SK-N-SH (cell line): ENCODE results near the gene USP26. TPM values are rescaled to one million over a fixed set of nuclear protein-coding genes. Genes with fewer than 3 reads are reported as not detected.

Source experiments
- CTCF ChIA-PET: fragments of 300-600, 350-600 bp; formaldehyde crosslinking; extraction: SDS; loops from one replicate; lab custom pipeline; 2021; lab: Yijun Ruan, JAX
- POLR2A ChIA-PET: fragments of 350-600 bp; sonication (Branson Sonifier 250); formaldehyde crosslinking; extraction: SDS; loops from one replicate; lab custom pipeline; 2020; ENCODE audit warnings: antibody characterized with exemption, inconsistent platforms; lab: Yijun Ruan, JAX
- DNase-seq: peaks from one replicate; pipeline ENCODE4 v3.0.0; 2012
- H2AFZ ChIP-seq: fragments of 200-600 bp; sonication (generic); 2 replicates; pipeline ENCODE4 v1.8.1; 2016; ENCODE audit warnings: antibody characterized with exemption, mild to moderate bottlenecking, low read depth
- H3F3A ChIP-seq: fragments of 200-600 bp; sonication (generic); replicated peaks from 2 replicates; pipeline ENCODE3; 2016; ENCODE audit warnings: antibody characterized with exemption, mild to moderate bottlenecking; ENCODE audit not compliant: insufficient read depth
- H3K27ac ChIP-seq, 2 experiments: fragments of 200-500 bp in 1 of 2; fragments of 200-600 bp in 1 of 2; sonication (Bioruptor generic) in 1 of 2; sonication (generic), shearing (Covaris generic) in 1 of 2; 2 replicates each; pipeline versions ENCODE4 v1.5.1 to v1.6.1; 2014 to 2016; ENCODE audit warnings: low read depth in 2 of 2, inconsistent platforms in 1 of 2, low read length in 1 of 2, mild to moderate bottlenecking in 1 of 2, mixed read lengths in 1 of 2
- H3K27me3 ChIP-seq: fragments of 200-600 bp; sonication (generic), shearing (Covaris generic); 2 replicates; pipeline ENCODE4 v1.6.1; 2016; ENCODE audit warnings: mixed run types; ENCODE audit not compliant: insufficient read depth
- H3K36me3 ChIP-seq, 2 experiments: fragments of 200-500 bp in 1 of 2; fragments of 200-600 bp in 1 of 2; sonication (Bioruptor generic) in 1 of 2; sonication (generic) in 1 of 2; replicated peaks in 1 of 2; 2 replicates each; pipeline versions ENCODE3 to v1.5.1; 2014 to 2016; ENCODE audit warnings: low read length in 1 of 2, mild to moderate bottlenecking in 1 of 2; ENCODE audit not compliant: insufficient read depth in 2 of 2, control insufficient read depth in 1 of 2
- H3K4me1 ChIP-seq, 2 experiments: fragments of 200-500 bp in 1 of 2; fragments of 200-600 bp in 1 of 2; sonication (Bioruptor generic) in 1 of 2; sonication (generic), shearing (Covaris generic) in 1 of 2; 2 replicates each; pipeline versions ENCODE4 v1.5.1 to v1.6.1; 2014 to 2016; ENCODE audit warnings: low read depth in 1 of 2, low read length in 1 of 2, mixed run types in 1 of 2; ENCODE audit not compliant: insufficient read depth in 2 of 2, control insufficient read depth in 1 of 2
- H3K4me2 ChIP-seq: fragments of 200-600 bp; sonication (generic), shearing (Covaris generic); 2 replicates; pipeline ENCODE4 v1.6.1; 2017; ENCODE audit warnings: mixed run types
- H3K4me3 ChIP-seq, 2 experiments: fragments of 200-500 bp in 1 of 2; fragments of 200-600 bp in 1 of 2; sonication (Bioruptor generic) in 1 of 2; sonication (generic), shearing (Covaris generic) in 1 of 2; 2 replicates each; pipeline versions ENCODE4 v1.5.1 to v1.8.1; 2014 to 2016; ENCODE audit warnings: low read depth in 2 of 2, inconsistent platforms in 1 of 2, low read length in 1 of 2, mild to moderate bottlenecking in 1 of 2, mixed read lengths in 1 of 2, moderate library complexity in 1 of 2
- H3K79me2 ChIP-seq: fragments of 200-600 bp; sonication (generic); 2 replicates; pipeline ENCODE4 v1.8.1; 2017; ENCODE audit warnings: mild to moderate bottlenecking; ENCODE audit not compliant: insufficient read depth
- H3K9ac ChIP-seq: fragments of 200-600 bp; sonication (generic); 2 replicates; pipeline ENCODE4 v1.6.1; 2017; ENCODE audit warnings: mixed run types
- H3K9me2 ChIP-seq: fragments of 200-600 bp; sonication (generic); 2 replicates; pipeline ENCODE4 v1.6.1; 2017; ENCODE audit warnings: mixed run types
- H3K9me3 ChIP-seq: fragments of 200-600 bp; sonication (generic); 2 replicates; pipeline ENCODE4 v1.6.1; 2017; ENCODE audit warnings: mixed run types, mild to moderate bottlenecking, moderate library complexity
- H4K20me1 ChIP-seq: fragments of 200-600 bp; sonication (generic); 2 replicates; pipeline ENCODE4 v1.6.1; 2017; ENCODE audit warnings: mild to moderate bottlenecking, mixed run types; ENCODE audit not compliant: insufficient read depth
- CHD2 ChIP-seq: fragments of 150-350 bp; IDR thresholded peaks from 2 replicates; pipeline ENCODE4 v1.6.1; 2018; ENCODE audit warnings: low read length; ENCODE audit not compliant: partially characterized antibody
- ELF1 ChIP-seq: IDR thresholded peaks from 2 replicates; pipeline ENCODE4 v1.4.0; 2012
- EP300 ChIP-seq, 2 experiments: IDR thresholded peaks; 2 replicates each; pipeline versions ENCODE4 v1.4.0 to v1.6.1; 2012; ENCODE audit warnings: borderline replicate concordance in 1 of 2, low read depth in 1 of 2, low read length in 1 of 2
- EZH2phosphoT487 ChIP-seq: fragments of 200-600 bp; sonication (generic); IDR thresholded peaks from 2 replicates; pipeline ENCODE4 v1.6.1; 2017; ENCODE audit warnings: low read depth, mixed run types, mild to moderate bottlenecking, antibody characterized with exemption, moderate library complexity, borderline replicate concordance
- FOSL2 ChIP-seq: IDR thresholded peaks from 2 replicates; pipeline ENCODE4 v1.4.0; 2012; ENCODE audit warnings: low read depth, mild to moderate bottlenecking, moderate library complexity, borderline replicate concordance
- FOXM1 ChIP-seq: IDR thresholded peaks from 2 replicates; pipeline ENCODE4 v1.4.0; 2012; ENCODE audit warnings: low read depth, mild to moderate bottlenecking
- GABPA ChIP-seq: IDR thresholded peaks from 2 replicates; pipeline ENCODE4 v1.4.0; 2012; ENCODE audit warnings: low read depth, mild to moderate bottlenecking
- JUND ChIP-seq: IDR thresholded peaks from 2 replicates; pipeline ENCODE4 v1.4.0; 2012
- NFIC ChIP-seq: IDR thresholded peaks from 2 replicates; pipeline ENCODE4 v1.4.0; 2012; ENCODE audit warnings: borderline replicate concordance
- NRF1 ChIP-seq: IDR thresholded peaks from 2 replicates; pipeline ENCODE4 v1.6.1; 2012; ENCODE audit warnings: low read depth, mild to moderate bottlenecking, low read length
- RAD21 ChIP-seq: IDR thresholded peaks from 2 replicates; pipeline ENCODE4 v1.6.1; 2012; ENCODE audit warnings: mild to moderate bottlenecking, low read length
- SIN3A ChIP-seq: IDR thresholded peaks from 2 replicates; pipeline ENCODE4 v1.6.1; 2012; ENCODE audit warnings: low read depth, mild to moderate bottlenecking, low read length, moderate library complexity, borderline replicate concordance
- SMC3 ChIP-seq: IDR thresholded peaks from 2 replicates; pipeline ENCODE4 v1.6.1; 2012; ENCODE audit warnings: low read depth, low read length, improper control_type of control experiment
- TCF12 ChIP-seq: IDR thresholded peaks from 2 replicates; pipeline ENCODE4 v1.4.0; 2012
- WGBS: methylation state at CpG from one replicate; pipeline ENCODE4 v1.1.6; 2017; ENCODE audit warnings: low lambda C conversion rate; 5-methylcytosine and 5-hydroxymethylcytosine counted together
- polyA plus RNA-seq, 3 experiments: library from polyadenylated mRNA; depleted of rRNA; stranded (reverse); fragments of >200 nt; gene quantifications; 2 replicates each; pipeline ENCODE4 v1.2.3, GENCODE V29; 2012
- TF ChIP-seq, protein P1 (sequence below): fragments of 150-350 bp; IDR thresholded peaks from 2 replicates; pipeline ENCODE4 v1.6.1; 2016; ENCODE audit warnings: mild to moderate bottlenecking, low read depth, low read length
- TF ChIP-seq, protein P2 (sequence below): IDR thresholded peaks from 2 replicates; pipeline ENCODE4 v1.4.0; 2012; ENCODE audit warnings: low read depth, borderline replicate concordance

The USP26 gene
- polyA plus RNA-seq, 1 of the 3 experiments (the other 2 are of a cell fraction) = not detected

DNA sequence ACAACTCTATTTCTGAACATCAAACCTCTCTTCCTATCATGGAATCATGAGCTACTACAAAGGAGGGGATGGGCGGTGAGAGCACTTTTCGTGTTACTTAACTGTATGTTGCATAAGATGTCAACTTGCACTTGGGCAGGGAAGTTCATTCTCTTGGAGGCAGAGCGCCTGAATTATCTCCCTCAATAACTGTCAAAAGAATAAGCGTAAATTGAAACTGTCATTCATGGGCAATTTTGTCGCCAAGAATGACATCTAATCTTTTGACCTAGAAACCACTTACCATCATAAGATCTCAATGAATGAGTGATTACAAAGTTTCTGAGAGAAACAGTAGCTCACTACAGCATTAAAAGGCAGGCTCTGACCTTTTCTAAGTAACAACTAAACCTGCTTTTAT lies 23.5 kb upstream of the USP26 start:
- H3K36me3 ChIP-seq = no peaks in the 10 kb centered on the region
- no peaks in the 10 kb centered on the region for H4K20me1 ChIP-seq
- DNase-seq = no peak
- WGBS = 20% methylated on average over 5 of the region's 5 CpGs
- H3K4me2 ChIP-seq = no peak overlapping the region
- no peaks in the 10 kb centered on the region for H3K9me3 ChIP-seq
- ChIA-PET CTCF (interaction anchor here (1.4 kb wide), 1 partner anchor 115 kb away, joined by 4 read pairs; no protein-coding TSS in a partner anchor), POLR2A (no interaction called here)
- H2AFZ ChIP-seq = no peak overlapping the region
- H3K4me3 ChIP-seq = no peak overlapping the region
- no peak overlapping the region for H3K27ac ChIP-seq
- H3F3A ChIP-seq = no peaks in the 10 kb centered on the region
- TF ChIP-seq EP300 (IDR thresholded peaks at IDR 0.05; ENCODE audit: borderline replicate concordance in 1 of 2, low read depth in 1 of 2, low read length in 1 of 2) = no peak
- TF ChIP-seq RAD21 = no peak
- no peak for TF ChIP-seq CHD2
- no peak for TF ChIP-seq NRF1
- TF ChIP-seq, protein P1, sequence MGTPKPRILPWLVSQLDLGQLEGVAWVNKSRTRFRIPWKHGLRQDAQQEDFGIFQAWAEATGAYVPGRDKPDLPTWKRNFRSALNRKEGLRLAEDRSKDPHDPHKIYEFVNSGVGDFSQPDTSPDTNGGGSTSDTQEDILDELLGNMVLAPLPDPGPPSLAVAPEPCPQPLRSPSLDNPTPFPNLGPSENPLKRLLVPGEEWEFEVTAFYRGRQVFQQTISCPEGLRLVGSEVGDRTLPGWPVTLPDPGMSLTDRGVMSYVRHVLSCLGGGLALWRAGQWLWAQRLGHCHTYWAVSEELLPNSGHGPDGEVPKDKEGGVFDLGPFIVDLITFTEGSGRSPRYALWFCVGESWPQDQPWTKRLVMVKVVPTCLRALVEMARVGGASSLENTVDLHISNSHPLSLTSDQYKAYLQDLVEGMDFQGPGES = no peak
- TF ChIP-seq TCF12 = no peak
- no peak for TF ChIP-seq EZH2phosphoT487
- TF ChIP-seq JUND = no peak
- TF ChIP-seq SIN3A = no peak
- no peak for TF ChIP-seq NFIC
- no peaks in the 10 kb centered on the region for H3K9me2 ChIP-seq
- H3K27me3 ChIP-seq = no peaks in the 10 kb centered on the region
- H3K79me2 ChIP-seq = no peaks in the 10 kb centered on the region
- H3K9ac ChIP-seq = no peak overlapping the region
- H3K4me1 ChIP-seq = no peaks in the 10 kb centered on the region; a peak in 1 of 4 replicates

DNA sequence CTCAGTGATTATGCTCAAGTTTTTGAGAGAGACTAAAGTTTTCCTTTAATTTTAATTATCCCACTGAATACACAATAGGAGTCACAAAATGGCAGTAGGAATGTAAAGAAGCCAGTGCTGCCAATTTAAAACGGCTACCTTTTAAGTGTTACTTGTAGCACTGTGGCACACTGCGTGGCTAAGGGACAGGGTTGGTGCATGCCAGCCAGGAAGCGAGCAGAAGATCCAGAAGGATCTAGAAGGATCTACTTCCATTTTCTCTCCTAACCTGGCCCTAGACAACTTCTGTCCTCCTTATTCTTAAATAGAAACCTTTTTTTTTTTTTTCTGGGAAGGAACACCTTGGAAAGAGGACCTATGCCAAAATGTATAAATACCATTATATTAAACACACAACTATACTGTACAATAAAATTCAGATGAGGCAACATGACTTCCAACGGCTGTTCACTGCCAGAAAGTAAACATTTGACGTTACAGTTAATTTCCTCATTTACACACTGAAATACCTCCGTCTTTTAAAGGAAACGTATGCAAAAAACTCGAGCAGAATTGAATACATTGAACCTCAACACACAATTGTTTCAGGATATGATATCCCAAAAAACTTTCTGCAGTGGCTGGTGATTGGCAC lies 2.7 kb downstream of the USP26 start:
- ChIA-PET CTCF (no interaction called here), POLR2A (no interaction called here)
- 21% methylated on average over 8 of the region's 8 CpGs for WGBS
- Histone ChIP-seq H3K27me3 (no peaks in the 10 kb centered on the region), H3F3A (no peaks in the 10 kb centered on the region), H3K4me1 (no peaks in the 10 kb centered on the region), H3K9me2 (no peaks in the 10 kb centered on the region), H4K20me1 (no peaks in the 10 kb centered on the region), H3K4me2 (no peak overlapping the region), H3K9ac (no peak overlapping the region), H2AFZ (no peak overlapping the region), H3K4me3 (no peak overlapping the region), H3K9me3 (no peaks in the 10 kb centered on the region), H3K79me2 (no peaks in the 10 kb centered on the region), H3K27ac (no peak overlapping the region), H3K36me3 (no peaks in the 10 kb centered on the region)
- DNase-seq = no peak
- no peak for TF ChIP-seq CHD2
- no peak for TF ChIP-seq SMC3
- TF ChIP-seq NFIC = no peak
- TF ChIP-seq ELF1 = no peak
- TF ChIP-seq, protein P2, sequence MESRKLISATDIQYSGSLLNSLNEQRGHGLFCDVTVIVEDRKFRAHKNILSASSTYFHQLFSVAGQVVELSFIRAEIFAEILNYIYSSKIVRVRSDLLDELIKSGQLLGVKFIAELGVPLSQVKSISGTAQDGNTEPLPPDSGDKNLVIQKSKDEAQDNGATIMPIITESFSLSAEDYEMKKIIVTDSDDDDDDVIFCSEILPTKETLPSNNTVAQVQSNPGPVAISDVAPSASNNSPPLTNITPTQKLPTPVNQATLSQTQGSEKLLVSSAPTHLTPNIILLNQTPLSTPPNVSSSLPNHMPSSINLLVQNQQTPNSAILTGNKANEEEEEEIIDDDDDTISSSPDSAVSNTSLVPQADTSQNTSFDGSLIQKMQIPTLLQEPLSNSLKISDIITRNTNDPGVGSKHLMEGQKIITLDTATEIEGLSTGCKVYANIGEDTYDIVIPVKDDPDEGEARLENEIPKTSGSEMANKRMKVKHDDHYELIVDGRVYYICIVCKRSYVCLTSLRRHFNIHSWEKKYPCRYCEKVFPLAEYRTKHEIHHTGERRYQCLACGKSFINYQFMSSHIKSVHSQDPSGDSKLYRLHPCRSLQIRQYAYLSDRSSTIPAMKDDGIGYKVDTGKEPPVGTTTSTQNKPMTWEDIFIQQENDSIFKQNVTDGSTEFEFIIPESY = no peak
- no peak for TF ChIP-seq FOSL2
- TF ChIP-seq GABPA = no peak
- no peak for TF ChIP-seq FOXM1
